AG09319 (cell line): ENCODE measurements around the gene RAD51B.

Experiments used
- DNase-seq: peaks from one replicate; pipeline ENCODE4 v3.0.0-alpha.2; 2010; ENCODE audit warnings: low read depth; ENCODE audit errors: extremely low read depth
- CTCF ChIP-seq: IDR thresholded peaks from 2 replicates; pipeline ENCODE4 v1.5.1; 2011; ENCODE audit warnings: low read depth, mild to moderate bottlenecking, inconsistent platforms, low read length, moderate library complexity

RAD51B gene

GRCh38 chr14:68414121-68414520 is 594.5 kb downstream of the RAD51B start:
- no peak for TF ChIP-seq CTCF
- no peak for DNase-seq

GRCh38 chr14:68416171-68416570 is 596.6 kb downstream of the RAD51B start:
- no peak for TF ChIP-seq CTCF
- no peak for DNase-seq

- no peak for DNase-seq
- TF ChIP-seq CTCF = no peak
Observed at GRCh38 chr14:68417009-68417650, 597.6 kb downstream of the RAD51B start.

DNA sequence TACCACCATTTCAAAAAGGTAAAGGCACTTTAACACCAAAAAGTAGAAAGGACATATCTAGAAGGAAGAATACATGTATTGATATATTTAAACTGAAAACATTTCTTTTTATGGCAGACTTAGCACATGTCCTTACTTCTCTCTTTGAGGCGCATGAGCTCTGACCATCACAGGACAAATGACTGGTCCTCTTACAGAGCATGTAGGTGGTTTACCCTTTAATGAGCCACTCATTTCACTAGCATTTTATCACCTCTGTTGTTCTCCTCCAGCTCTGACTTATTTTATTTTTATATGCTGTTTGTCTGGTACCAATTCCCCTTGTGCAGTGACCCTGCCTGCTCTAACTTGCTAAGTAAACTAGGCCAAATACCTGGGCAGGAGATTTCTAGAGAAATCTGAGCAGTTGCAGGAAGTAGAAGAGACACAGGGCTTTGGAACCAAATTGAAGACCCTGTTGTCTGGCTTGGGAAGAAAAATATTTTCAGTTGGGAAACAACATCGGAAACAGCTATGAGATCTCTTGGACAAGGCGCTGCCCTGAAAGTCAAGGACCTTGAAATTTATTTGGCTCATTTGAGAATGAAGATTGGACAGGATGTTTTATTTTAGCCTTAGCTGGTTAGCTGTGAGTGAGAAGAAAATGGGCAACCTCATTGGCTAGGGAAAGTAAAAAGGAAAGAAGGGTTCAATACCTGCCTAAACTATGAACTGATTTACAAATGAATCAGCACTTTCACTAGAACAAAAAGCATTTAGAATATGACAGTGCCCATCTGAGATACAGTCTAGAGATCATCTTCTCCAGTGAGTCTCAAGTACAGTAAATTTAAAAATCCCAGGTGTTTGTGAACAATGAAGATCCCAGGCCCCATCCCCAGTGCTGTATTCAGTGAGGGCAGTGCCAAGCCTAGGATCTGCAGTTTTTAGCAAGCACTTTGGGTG is 598.9 kb downstream of the RAD51B start:
- TF ChIP-seq CTCF = no peak
- no peak for DNase-seq

GRCh38 chr14:68420350-68420749 is 600.8 kb downstream of the RAD51B start:
- no peak for DNase-seq
- no peak for TF ChIP-seq CTCF

DNA sequence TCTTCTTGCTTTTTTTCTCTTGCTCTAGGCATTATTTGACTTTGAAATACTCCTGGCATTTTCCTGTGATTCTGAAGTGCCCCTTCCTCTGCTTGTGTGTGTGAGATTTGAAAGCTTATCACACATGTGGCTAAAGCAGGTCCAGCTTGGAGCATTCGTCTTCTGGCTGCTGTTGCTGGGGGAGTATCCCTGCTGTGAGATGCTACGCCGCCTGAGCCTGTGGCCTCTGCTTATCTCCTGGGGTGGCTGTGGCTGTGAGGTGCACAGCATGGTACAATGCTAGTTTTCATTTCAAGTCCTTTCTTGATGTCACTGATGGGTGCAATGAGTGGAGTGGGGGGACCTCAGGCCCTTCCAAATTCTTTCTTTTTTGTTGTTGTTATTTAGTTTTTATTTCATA is 601.5 kb downstream of the RAD51B start:
- no peak for DNase-seq
- no peak for TF ChIP-seq CTCF

DNA sequence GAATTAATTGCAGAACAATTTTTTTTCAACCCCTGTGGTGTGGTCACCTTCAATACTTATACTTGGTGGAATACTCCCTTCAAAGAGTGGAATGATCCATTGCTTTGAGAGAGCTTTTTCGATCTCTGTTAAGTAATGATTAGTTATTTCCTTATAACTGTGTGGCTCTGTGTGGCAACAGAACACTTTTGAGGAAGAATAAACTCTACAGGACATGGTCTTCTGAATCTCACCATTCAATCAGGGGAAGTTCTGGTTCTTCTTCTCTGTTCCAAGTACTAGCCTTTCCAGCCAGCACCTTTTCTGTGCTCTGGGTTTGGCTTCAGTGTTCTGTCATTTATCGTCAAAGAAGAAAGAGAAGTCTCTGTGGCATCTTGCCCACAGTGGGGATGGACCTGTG is 604.1 kb downstream of the RAD51B start:
- no peak for TF ChIP-seq CTCF
- DNase-seq = no peak
